Femur (tissue), 1 donor: ENCODE measurements around the gene BGN.

Experiments
- DNase-seq: peaks from one replicate; pipeline ENCODE4 v3.0.0-alpha.2; 2017

The BGN gene

DNA sequence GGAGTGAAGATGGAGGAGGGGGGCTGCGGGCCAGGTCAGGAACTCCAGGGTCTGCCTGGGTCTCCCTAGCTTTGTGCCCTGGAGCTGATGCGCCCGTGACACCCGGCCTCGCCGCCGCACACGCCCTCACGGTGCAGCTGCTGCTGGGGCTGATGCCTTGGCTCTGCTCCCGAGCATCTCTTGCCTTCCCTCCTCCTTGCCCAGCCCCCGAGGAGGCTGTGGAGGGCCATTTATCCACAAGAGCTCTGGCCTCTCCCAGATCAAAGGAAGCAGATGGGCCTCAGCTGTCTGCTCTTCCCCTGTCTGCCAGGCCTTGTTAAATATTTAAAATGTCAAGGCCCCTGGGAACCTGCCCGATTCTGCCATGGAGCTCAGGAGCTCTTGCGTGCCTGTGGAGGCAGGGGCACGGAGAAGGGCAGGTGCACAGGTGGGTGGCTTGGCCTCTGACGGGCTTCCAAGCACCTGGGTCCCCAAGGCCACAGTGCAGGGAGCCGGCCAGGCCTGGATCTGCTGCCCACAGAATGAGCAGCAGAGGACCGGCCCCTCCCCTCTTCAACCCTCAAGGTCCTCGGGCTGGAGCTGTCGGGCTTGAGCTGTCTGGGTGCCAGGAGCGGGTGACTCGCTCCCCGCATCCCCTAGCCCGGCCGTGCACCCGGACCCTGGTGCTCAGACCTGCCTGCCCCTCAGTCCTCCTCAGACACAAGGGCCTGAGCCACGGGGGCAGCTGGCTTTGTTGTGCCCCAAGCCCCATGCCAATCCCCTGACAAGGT, 42.9 kb downstream of the BGN start:
- no peak for DNase-seq

- no peak for DNase-seq
These were observed 43.6 kb downstream of the BGN start for GRCh38 chrX:153538424-153538823.

DNA sequence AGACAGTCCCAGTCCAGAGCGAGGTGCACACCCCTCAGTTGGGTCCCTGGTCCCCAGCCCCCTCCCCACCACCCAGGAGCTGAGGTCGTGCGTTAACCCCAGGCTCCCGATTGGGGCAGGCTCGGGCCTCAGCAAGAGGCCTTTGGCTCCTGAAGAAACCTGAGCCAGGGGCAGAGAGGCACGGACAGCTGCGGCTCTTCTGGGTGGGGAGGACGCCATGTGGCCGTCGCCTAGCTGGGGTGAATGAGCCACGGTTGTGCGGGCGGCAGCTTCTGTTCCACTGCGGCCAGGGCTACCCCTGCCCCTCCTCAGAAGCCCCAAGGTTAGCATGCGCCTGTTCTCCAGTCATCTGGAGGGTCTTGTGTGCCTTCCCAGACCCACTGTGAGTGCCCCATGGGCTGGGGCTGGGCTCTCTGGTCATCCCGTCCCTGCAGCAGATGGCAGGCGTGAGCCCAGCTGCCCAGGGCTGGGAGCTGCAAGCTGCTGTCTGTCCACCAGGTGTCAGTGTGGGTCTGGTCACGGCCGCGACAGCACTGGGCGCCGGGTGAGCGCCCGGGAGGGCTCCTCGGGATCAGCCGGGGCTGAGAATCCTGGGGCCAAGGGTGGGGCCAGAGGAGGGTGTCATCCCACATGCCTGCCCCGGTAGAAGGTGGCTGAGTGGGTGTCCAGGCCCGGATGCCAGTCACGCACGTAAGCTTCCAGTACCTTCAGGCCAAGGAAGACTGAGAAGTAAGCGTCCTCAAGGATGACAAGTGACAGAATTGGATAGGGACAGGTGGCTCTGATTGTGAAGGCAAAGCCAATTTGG, 44.6 kb downstream of the BGN start:
- DNase-seq: peak; percentile 73

DNA sequence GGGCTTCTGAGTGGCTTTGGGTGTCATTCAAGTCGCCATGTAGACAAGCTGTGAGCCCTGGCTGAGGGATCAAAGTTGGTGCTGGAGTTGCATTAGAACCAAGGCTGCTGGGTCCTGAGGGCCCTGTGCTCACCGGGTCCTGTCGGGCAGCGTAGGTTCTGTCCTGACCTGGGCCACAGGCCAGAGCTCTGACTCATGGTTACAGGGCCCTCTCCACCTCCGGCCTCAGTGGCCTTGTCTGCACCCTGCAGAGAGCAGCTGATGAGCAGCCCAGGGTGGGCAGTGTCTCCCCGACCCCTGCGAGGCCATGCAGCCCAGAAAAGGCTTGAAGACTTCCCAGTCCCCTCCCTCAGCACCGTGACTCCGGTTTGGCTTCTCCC, 45.2 kb downstream of the BGN start:
- DNase-seq: no peak

DNA sequence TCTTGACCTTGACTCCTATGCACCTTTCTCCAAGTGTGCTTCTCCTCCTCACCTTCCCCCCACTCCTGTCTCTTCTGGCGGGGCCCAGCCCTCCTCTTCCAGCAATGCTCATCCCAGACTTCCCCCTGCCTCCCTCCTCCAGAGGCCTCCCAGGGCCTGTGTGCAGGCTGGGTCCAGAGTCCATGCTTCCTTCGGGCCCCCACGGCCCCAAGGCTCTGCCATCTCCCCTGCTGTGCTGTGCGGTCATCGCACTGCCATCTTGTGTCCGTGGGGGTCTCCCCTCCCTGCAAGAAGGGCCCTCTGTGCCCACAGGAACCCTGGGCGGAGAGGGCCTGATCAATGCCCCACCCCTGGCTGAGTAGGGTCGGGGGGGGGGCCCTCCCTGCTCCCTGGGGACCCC, 49.9 kb downstream of the BGN start:
- DNase-seq: no peak

DNA sequence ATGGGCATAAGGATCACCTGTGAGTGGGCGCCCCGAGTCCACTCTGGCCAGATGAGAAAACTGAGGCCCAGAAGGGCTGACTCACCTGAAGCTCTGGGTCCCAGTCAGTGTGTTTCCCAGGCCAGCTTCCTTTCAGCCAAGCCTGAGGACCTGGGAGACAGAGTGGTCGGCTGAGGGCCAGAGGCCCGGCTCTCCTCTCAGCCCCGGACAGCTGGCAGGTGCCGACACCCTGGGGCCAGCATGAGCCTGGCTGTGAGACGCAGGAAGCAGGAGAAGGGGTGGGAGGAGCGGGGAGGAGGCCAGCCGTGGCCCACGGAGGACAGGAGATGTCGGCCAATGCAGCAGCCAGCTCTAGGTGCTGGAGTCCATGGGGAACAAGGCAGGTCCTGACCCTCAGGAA, 51.6 kb downstream of the BGN start:
- DNase-seq: no peak

GRCh38 chrX:153547195-153547594, 52.4 kb downstream of the BGN start:
- DNase-seq: no peak

- DNase-seq: no peak
These were observed 54.5 kb downstream of the BGN start for GRCh38 chrX:153549231-153549630.

- DNase-seq: no peak
These were observed 55.0 kb downstream of the BGN start for GRCh38 chrX:153549807-153550206.

- no peak for DNase-seq
These were observed 56.4 kb downstream of the BGN start for GRCh38 chrX:153551135-153551534.

GRCh38 chrX:153554519-153555167, 59.9 kb downstream of the BGN start:
- DNase-seq: peak; percentile 76

DNA sequence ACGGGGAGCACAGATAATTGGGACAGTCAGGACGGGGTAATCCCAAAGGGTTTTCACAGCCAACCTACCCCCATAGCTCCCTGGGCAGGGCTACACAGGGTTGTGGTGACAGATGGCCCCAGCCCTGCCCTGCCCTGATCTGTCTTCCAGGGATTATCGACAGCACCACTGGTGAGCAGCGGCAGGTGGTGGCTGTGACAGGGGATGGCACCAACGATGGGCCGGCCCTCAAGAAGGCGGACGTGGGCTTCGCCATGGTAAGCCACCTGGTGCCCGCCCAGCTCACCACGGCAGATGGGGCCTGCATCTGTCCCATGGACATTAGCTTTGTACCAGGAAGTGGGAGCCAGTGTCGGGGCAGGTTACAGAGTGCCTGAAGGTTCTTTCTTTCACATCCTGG, 62.0 kb downstream of the BGN start:
- DNase-seq: no peak

DNA sequence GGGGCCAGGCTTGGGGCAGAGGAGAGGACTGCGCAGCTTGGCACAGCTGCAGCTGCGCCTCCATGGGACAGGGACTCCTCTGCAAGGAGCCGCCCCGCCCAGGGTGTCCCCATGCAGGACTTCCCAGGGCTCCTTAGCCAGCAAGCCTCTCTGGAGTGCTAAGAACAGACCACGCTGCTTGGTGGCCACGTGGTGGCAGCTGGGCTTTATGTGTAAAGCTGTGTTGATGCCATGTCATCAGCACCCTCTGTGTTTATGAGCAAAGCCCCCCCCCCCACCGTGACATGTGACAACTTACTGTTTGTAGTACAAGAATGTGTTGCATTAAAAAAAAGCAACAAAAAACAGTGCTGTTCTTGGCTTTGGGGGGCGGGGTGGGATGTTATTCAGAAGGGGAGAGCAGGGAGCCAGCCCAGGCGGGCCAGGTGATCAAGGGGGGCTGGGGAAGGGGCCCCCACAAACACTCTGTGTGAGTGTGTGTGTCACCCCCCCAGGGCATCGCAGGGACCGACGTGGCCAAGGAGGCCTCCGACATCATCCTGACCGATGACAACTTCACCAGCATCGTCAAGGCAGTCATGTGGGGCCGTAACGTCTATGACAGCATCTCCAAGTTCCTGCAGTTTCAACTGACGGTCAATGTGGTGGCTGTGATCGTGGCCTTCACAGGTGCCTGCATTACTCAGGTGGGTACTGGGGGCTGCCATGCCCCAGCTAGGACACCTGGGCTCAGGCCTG, 63.0 kb downstream of the BGN start:
- DNase-seq: no peak
